AG04449 (cell line): ENCODE results near the gene HSPBP1.

Experiments used
- CTCF ChIA-PET: fragments of 350-600 bp; formaldehyde crosslinking; extraction: SDS; loops from one replicate; lab custom pipeline; 2021; ENCODE audit warnings: antibody characterized with exemption; lab: Yijun Ruan, JAX
- POLR2A ChIA-PET: fragments of 400-600, 350-600 bp; formaldehyde crosslinking; extraction: SDS; loops from one replicate; lab custom pipeline; 2020; ENCODE audit warnings: antibody characterized with exemption, inconsistent platforms; lab: Yijun Ruan, JAX
- DNase-seq: peaks from one replicate; pipeline ENCODE4 v3.0.0-alpha.2; 2010; ENCODE audit warnings: low read depth, low spot score
- H3K4me3 ChIP-seq: 2 replicates; pipeline ENCODE4 v1.5.1; 2011; ENCODE audit warnings: low read depth, mild to moderate bottlenecking, control low read depth, low read length
- CTCF ChIP-seq: IDR thresholded peaks from one replicate; pipeline ENCODE4 v1.5.1; 2011; ENCODE audit warnings: mild to moderate bottlenecking, moderate library complexity, low read length, control low read depth, inconsistent platforms; ENCODE audit not compliant: insufficient read depth; ENCODE audit errors: missing control alignments

HSPBP1 gene

GRCh38 chr19:55273978-55274707, 5.8 kb downstream of the HSPBP1 start:
- ChIA-PET CTCF (no interaction called here), POLR2A (interaction anchor here (0.8 kb wide), 1 partner anchor 15 kb away, joined by 4 read pairs; the partner anchor contains the start of gene PPP6R1)
- no peak overlapping the region for H3K4me3 ChIP-seq
- no peak for DNase-seq
- no peak for TF ChIP-seq CTCF

GRCh38 chr19:55272142-55272541, 7.8 kb downstream of the HSPBP1 start:
- no peak for TF ChIP-seq CTCF
- no peak overlapping the region for H3K4me3 ChIP-seq
- CTCF ChIA-PET = no interaction called here
- POLR2A ChIA-PET = no interaction called here
- DNase-seq = no peak

- no peak for TF ChIP-seq CTCF
- no peak for DNase-seq
- no peak overlapping the region for H3K4me3 ChIP-seq
- ChIA-PET CTCF (interaction anchor here (0.6 to 1.5 kb wide), 4 partner anchors 8 to 147 kb away, joined by 3 to 6 read pairs (median 4); partner anchors contain the start of gene SYT5), POLR2A (interaction anchor here (1.3 kb wide), 1 partner anchor 9 kb away, joined by 4 read pairs; the partner anchor contains the start of gene HSPBP1)
Observed at GRCh38 chr19:55270172-55270942, 9.6 kb downstream of the HSPBP1 start.

- no peak for DNase-seq
- ChIA-PET CTCF (interaction anchor here (0.6 to 1.5 kb wide), 4 partner anchors 9 to 149 kb away, joined by 3 to 6 read pairs (median 4); no protein-coding TSS in a partner anchor), POLR2A (interaction anchor here (0.9 to 1.3 kb wide), 2 partner anchors 10 to 12 kb away, joined by 4 read pairs; partner anchors contain the start of gene PPP6R1)
- TF ChIP-seq CTCF = no peak
- no peak overlapping the region for H3K4me3 ChIP-seq
Observed at GRCh38 chr19:55269299-55269698, 10.6 kb downstream of the HSPBP1 start.

GRCh38 chr19:55266840-55267239, 13.1 kb downstream of the HSPBP1 start:
- ChIA-PET CTCF (no interaction called here), POLR2A (interaction anchor here (0.7 kb wide), 1 partner anchor 141 kb away, joined by 3 read pairs; the partner anchor contains the start of gene UBE2S)
- DNase-seq = no peak
- H3K4me3 ChIP-seq = no peak overlapping the region
- TF ChIP-seq CTCF = no peak

GRCh38 chr19:55266404-55266803, 13.5 kb downstream of the HSPBP1 start:
- no peak for TF ChIP-seq CTCF
- ChIA-PET CTCF (no interaction called here), POLR2A (no interaction called here)
- H3K4me3 ChIP-seq = no peak overlapping the region
- DNase-seq = no peak
